Ishikawa (cell line): ENCODE data around the gene USH1C.

Source experiments
- CEBPB ChIP-seq: IDR thresholded peaks from 2 replicates; pipeline ENCODE4 v1.6.1; 2012
- CREB1 ChIP-seq: IDR thresholded peaks from 2 replicates; pipeline ENCODE4 v1.6.1; 2012; ENCODE audit warnings: low read depth
- EGR1 ChIP-seq: IDR thresholded peaks from 2 replicates; pipeline ENCODE4 v1.6.1; 2012
- EP300 ChIP-seq: IDR thresholded peaks from 2 replicates; pipeline ENCODE4 v1.6.1; 2012; ENCODE audit warnings: borderline replicate concordance
- MAX ChIP-seq: IDR thresholded peaks from 2 replicates; pipeline ENCODE4 v1.6.1; 2012
- NFIC ChIP-seq: IDR thresholded peaks from 2 replicates; pipeline ENCODE4 v1.6.1; 2012
- RAD21 ChIP-seq: IDR thresholded peaks from 2 replicates; pipeline ENCODE4 v1.6.1; 2012; ENCODE audit warnings: low read depth
- REST ChIP-seq: IDR thresholded peaks from 2 replicates; pipeline ENCODE4 v1.6.1; 2012; ENCODE audit warnings: low read depth, mild to moderate bottlenecking
- TAF1 ChIP-seq: IDR thresholded peaks from 2 replicates; pipeline ENCODE4 v1.6.1; 2012; ENCODE audit warnings: low read depth, mild to moderate bottlenecking
- TCF12 ChIP-seq: IDR thresholded peaks from 2 replicates; pipeline ENCODE4 v1.6.1; 2012; ENCODE audit warnings: low read depth
- TEAD4 ChIP-seq: IDR thresholded peaks from 2 replicates; pipeline ENCODE4 v1.6.1; 2012
- ZBTB7A ChIP-seq: IDR thresholded peaks from 2 replicates; pipeline ENCODE4 v1.6.1; 2012; ENCODE audit warnings: low read depth

GRCh38 chr11:17508791-17509190 is 35.4 kb downstream of the USH1C start:
- no peak for TF ChIP-seq REST
- TF ChIP-seq TEAD4: no peak
- no peak for TF ChIP-seq MAX
- TF ChIP-seq CEBPB: no peak
- no peak for TF ChIP-seq TAF1
- no peak for TF ChIP-seq ZBTB7A
- no peak for TF ChIP-seq EP300
- no peak for TF ChIP-seq CREB1
- TF ChIP-seq NFIC: no peak
- TF ChIP-seq RAD21: no peak
- no peak for TF ChIP-seq EGR1
- TF ChIP-seq TCF12: no peak
